Endothelial cell of umbilical vein (primary cell): Measurements from ENCODE around the gene DLL4.

Source experiments
- CTCF ChIP-seq, 2 donors: IDR thresholded peaks; 1 replicate in 1 of 2; 2 replicates in 1 of 2; pipeline ENCODE4 v1.5.1; 2011; ENCODE audit warnings: low read length in 2 of 2, mild to moderate bottlenecking in 2 of 2, moderate library complexity in 2 of 2, control low read depth in 1 of 2, inconsistent platforms in 1 of 2, low read depth in 1 of 2; ENCODE audit not compliant: insufficient read depth in 1 of 2; ENCODE audit errors: extremely low read depth in 1 of 2
- EZH2 ChIP-seq: IDR thresholded peaks from 2 replicates; pipeline ENCODE4 v1.6.1; 2012; ENCODE audit warnings: borderline replicate concordance, low read depth, mild to moderate bottlenecking, moderate library complexity, low read length, inconsistent platforms; ENCODE audit not compliant: severe bottlenecking
- FOS ChIP-seq: IDR thresholded peaks from 2 replicates; pipeline ENCODE4 v1.6.1; 2011; ENCODE audit warnings: mild to moderate bottlenecking, low read length, moderate library complexity, borderline replicate concordance; ENCODE audit not compliant: insufficient read depth
- JUN ChIP-seq: IDR thresholded peaks from 2 replicates; pipeline ENCODE4 v1.6.1; 2011; ENCODE audit warnings: borderline replicate concordance, low read depth; ENCODE audit not compliant: insufficient read length, insufficient read depth
- MAX ChIP-seq: IDR thresholded peaks from 2 replicates; pipeline ENCODE4 v1.6.1; 2011; ENCODE audit not compliant: insufficient read depth, insufficient read length
- MYC ChIP-seq: IDR thresholded peaks from one replicate; pipeline ENCODE4 v1.6.1; 2011; ENCODE audit warnings: mild to moderate bottlenecking, low read depth, low read length
- POLR2A ChIP-seq: IDR thresholded peaks from 2 replicates; pipeline ENCODE4 v1.6.1; 2012; ENCODE audit warnings: low read depth, mild to moderate bottlenecking, control low read depth, low read length
- POLR2AphosphoS5 ChIP-seq: IDR thresholded peaks from 2 replicates; pipeline ENCODE4 v1.6.1; 2012; ENCODE audit warnings: low read depth, mild to moderate bottlenecking, control low read depth, low read length, moderate library complexity; ENCODE audit not compliant: insufficient read depth

GRCh38 chr15:40941068-40941527, 12.0 kb downstream of the DLL4 start:
- peak; percentile 62 for TF ChIP-seq POLR2A
- TF ChIP-seq EZH2 = no peak
- TF ChIP-seq CTCF (IDR thresholded peaks at IDR 0.05; ENCODE audit: extremely low read depth in 1 of 2, insufficient read depth in 1 of 2, low read depth in 1 of 2, low read length in 2 of 2) = no peak
- TF ChIP-seq JUN = no peak
- no peak for TF ChIP-seq POLR2AphosphoS5
- no peak for TF ChIP-seq MYC
- no peak for TF ChIP-seq FOS
- no peak for TF ChIP-seq MAX
